DOHH2 (cell line): ENCODE results near the gene CTSF.

Experiments used
- H3F3A ChIP-seq: fragments of 200-600 bp; sonication (generic), shearing (Covaris generic); 2 replicates; pipeline ENCODE4 v1.6.0; 2016; ENCODE audit warnings: antibody characterized with exemption, mild to moderate bottlenecking; ENCODE audit not compliant: control insufficient read depth, insufficient read depth
- H3K27ac ChIP-seq: fragments of 200-600 bp; sonication (generic); 2 replicates; pipeline ENCODE4 v1.5.1; 2014; ENCODE audit warnings: low read depth, mild to moderate bottlenecking, low read length, moderate library complexity
- H3K27me3 ChIP-seq: fragments of 200-600 bp; sonication (generic); 2 replicates; pipeline ENCODE4 v1.6.1; 2014; ENCODE audit warnings: mild to moderate bottlenecking, low read length, mixed read lengths; ENCODE audit not compliant: control insufficient read depth
- H3K36me3 ChIP-seq: fragments of 200-600 bp; sonication (generic); 2 replicates; pipeline ENCODE4 v1.6.1; 2014; ENCODE audit warnings: mild to moderate bottlenecking, low read length, moderate library complexity, mixed read lengths; ENCODE audit not compliant: control insufficient read depth
- H3K4me1 ChIP-seq: fragments of 200-600 bp; sonication (generic); 2 replicates; pipeline ENCODE4 v1.6.1; 2014; ENCODE audit warnings: mild to moderate bottlenecking, low read length, mixed read lengths; ENCODE audit not compliant: control insufficient read depth
- H3K4me2 ChIP-seq: fragments of 200-600 bp; sonication (generic); 2 replicates; pipeline ENCODE4 v1.6.0; 2014; ENCODE audit warnings: mild to moderate bottlenecking, low read length, moderate library complexity
- H3K4me3 ChIP-seq: fragments of 200-600 bp; sonication (generic); 2 replicates; pipeline ENCODE4 v1.5.1; 2014; ENCODE audit warnings: mild to moderate bottlenecking, low read length, mixed read lengths
- H3K79me2 ChIP-seq: fragments of 200-600 bp; sonication (generic); 2 replicates; pipeline ENCODE4 v1.6.1; 2014; ENCODE audit warnings: mild to moderate bottlenecking, low read length, mixed read lengths; ENCODE audit not compliant: control insufficient read depth
- H3K9me2 ChIP-seq: fragments of 200-600 bp; sonication (generic); replicated peaks from 2 replicates; pipeline ENCODE4 v1.6.1; 2014; ENCODE audit warnings: mild to moderate bottlenecking, low read length, mixed read lengths; ENCODE audit not compliant: control insufficient read depth
- H3K9me3 ChIP-seq: fragments of 200-600 bp; sonication (generic); 2 replicates; pipeline ENCODE4 v1.6.1; 2014; ENCODE audit warnings: antibody characterized with exemption, low read length, mixed read lengths; ENCODE audit not compliant: control insufficient read depth, insufficient read depth
- H4K20me1 ChIP-seq: fragments of 200-600 bp; sonication (generic); 2 replicates; pipeline ENCODE4 v1.6.0; 2014; ENCODE audit warnings: low read depth, mild to moderate bottlenecking, antibody characterized with exemption, low read length, moderate library complexity; ENCODE audit not compliant: control insufficient read depth, insufficient read depth
- CTCF ChIP-seq: fragments of 200-600 bp; sonication (generic); IDR thresholded peaks from one replicate; pipeline ENCODE4 v1.5.1; 2014; ENCODE audit warnings: antibody characterized with exemption, mild to moderate bottlenecking, low read depth, low read length; ENCODE audit not compliant: poor library complexity, severe bottlenecking
- EZH2phosphoT487 ChIP-seq: fragments of 200-600 bp; sonication (generic); IDR thresholded peaks from 2 replicates; pipeline ENCODE4 v1.6.1; 2017; ENCODE audit warnings: borderline replicate concordance, mild to moderate bottlenecking, antibody characterized with exemption, low read length, moderate library complexity, mixed read lengths

Gene CTSF

DNA sequence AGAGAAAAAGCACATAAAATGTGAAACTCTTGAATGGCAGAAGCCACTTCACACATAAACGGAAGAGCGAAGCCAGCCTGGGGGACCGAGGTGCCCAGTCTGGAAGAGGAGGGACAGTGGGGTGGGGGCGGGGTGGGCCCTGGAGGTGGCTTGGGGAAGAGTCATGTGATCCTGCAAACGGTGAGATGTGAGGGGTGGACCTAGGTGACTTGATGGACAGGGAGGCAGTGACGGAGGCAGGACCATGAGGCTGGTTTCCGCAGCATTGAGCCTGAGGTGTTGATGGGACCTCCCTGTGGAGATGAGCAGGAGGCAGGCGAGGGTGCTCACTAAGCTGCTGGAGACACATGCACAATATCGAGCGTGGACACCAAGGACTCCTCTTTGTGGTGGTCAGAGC, 39.3 kb downstream of the CTSF start:
- no peaks in the 10 kb centered on the region for H3K4me1 ChIP-seq
- no peak overlapping the region for H3K27ac ChIP-seq
- H3K79me2 ChIP-seq = no peaks in the 10 kb centered on the region
- TF ChIP-seq CTCF (no peak), EZH2phosphoT487 (no peak)
- H3K9me3 ChIP-seq = no peaks in the 10 kb centered on the region
- no peaks in the 10 kb centered on the region for H3F3A ChIP-seq
- no peaks in the 10 kb centered on the region for H3K36me3 ChIP-seq
- no peaks in the 10 kb centered on the region for H3K9me2 ChIP-seq
- no peak overlapping the region for H3K4me2 ChIP-seq
- H4K20me1 ChIP-seq = no peaks in the 10 kb centered on the region
- no peaks in the 10 kb centered on the region for H3K27me3 ChIP-seq
- H3K4me3 ChIP-seq = no peak overlapping the region

DNA sequence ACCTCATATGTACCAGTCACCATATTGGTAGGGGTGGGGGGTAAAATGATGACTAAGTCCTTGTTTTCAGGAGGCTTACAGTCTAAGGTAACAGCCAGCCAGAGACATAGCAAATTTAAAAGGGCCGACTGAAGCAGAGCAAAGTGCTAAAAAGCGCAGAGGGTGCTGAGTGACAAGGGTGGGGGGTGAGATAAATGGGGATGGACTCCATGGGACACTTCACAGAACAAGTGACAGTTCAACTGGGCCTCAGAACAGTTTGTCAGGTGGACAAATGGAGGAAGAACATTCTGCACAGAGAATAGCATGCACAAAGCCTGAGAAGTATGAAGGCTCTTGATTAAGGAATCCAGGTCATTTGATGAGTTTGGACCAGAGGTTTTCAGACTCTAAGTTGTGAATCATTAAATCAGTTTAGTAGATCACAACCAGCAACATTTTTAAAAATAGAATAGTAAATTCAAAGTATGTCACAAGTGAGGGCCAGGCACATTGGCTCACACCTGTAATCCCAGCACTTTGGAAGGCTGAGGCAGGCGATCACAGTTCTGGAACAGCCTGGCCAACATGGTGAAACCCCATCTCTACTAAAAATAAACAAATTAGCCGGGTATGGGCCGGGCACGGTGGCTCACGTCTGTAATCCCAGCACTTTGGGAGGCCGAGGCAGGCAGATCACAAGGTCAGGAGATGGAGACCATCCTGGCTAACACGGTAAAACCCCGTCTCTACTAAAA, 43.9 kb downstream of the CTSF start:
- no peaks in the 10 kb centered on the region for H3K79me2 ChIP-seq
- H3K9me2 ChIP-seq = no peaks in the 10 kb centered on the region
- no peaks in the 10 kb centered on the region for H3K4me1 ChIP-seq
- no peaks in the 10 kb centered on the region for H3K27me3 ChIP-seq
- H3K9me3 ChIP-seq = no peaks in the 10 kb centered on the region
- no peak overlapping the region for H3K4me2 ChIP-seq
- H4K20me1 ChIP-seq = no peaks in the 10 kb centered on the region
- no peak for TF ChIP-seq CTCF
- no peak for TF ChIP-seq EZH2phosphoT487
- H3K27ac ChIP-seq = no peak overlapping the region
- H3K4me3 ChIP-seq = no peak overlapping the region
- peaks cover 4% of the 10 kb centered on the region; the same call in 1 of the 2 replicates for H3K36me3 ChIP-seq
- H3F3A ChIP-seq = no peaks in the 10 kb centered on the region

- Histone ChIP-seq H3K27ac (no peak overlapping the region), H3F3A (no peaks in the 10 kb centered on the region), H4K20me1 (no peaks in the 10 kb centered on the region), H3K4me1 (no peaks in the 10 kb centered on the region), H3K4me2 (no peak overlapping the region), H3K4me3 (no peak overlapping the region), H3K9me2 (no peaks in the 10 kb centered on the region), H3K27me3 (no peaks in the 10 kb centered on the region), H3K36me3 (peaks cover 4% of the 10 kb centered on the region; the same call in 1 of the 2 replicates), H3K9me3 (no peaks in the 10 kb centered on the region), H3K79me2 (no peaks in the 10 kb centered on the region)
- TF ChIP-seq EZH2phosphoT487 = no peak
- TF ChIP-seq CTCF = no peak
These were observed 44.8 kb downstream of the CTSF start for GRCh38 chr11:66523611-66524010.
